Choroid plexus epithelial cell (primary cell): ENCODE results near the gene BCR.

Experiments
- DNase-seq: peaks from one replicate; pipeline ENCODE4 v3.0.0-alpha.2; 2010; ENCODE audit warnings: low read depth
- H3K4me3 ChIP-seq: 2 replicates; pipeline ENCODE4 v1.5.1; 2011; ENCODE audit warnings: low read depth, mild to moderate bottlenecking, control low read depth, low read length, moderate library complexity
- CTCF ChIP-seq: conservative IDR thresholded peaks from 2 replicates; pipeline ENCODE4 v1.5.1; 2011; ENCODE audit warnings: low read depth, mild to moderate bottlenecking, control low read depth, inconsistent platforms, low read length, moderate library complexity

The BCR gene

GRCh38 chr22:23259916-23260644 is 79.8 kb downstream of the BCR start:
- no peak for DNase-seq
- no peak for TF ChIP-seq CTCF
- H3K4me3 ChIP-seq: no peak overlapping the region

DNA sequence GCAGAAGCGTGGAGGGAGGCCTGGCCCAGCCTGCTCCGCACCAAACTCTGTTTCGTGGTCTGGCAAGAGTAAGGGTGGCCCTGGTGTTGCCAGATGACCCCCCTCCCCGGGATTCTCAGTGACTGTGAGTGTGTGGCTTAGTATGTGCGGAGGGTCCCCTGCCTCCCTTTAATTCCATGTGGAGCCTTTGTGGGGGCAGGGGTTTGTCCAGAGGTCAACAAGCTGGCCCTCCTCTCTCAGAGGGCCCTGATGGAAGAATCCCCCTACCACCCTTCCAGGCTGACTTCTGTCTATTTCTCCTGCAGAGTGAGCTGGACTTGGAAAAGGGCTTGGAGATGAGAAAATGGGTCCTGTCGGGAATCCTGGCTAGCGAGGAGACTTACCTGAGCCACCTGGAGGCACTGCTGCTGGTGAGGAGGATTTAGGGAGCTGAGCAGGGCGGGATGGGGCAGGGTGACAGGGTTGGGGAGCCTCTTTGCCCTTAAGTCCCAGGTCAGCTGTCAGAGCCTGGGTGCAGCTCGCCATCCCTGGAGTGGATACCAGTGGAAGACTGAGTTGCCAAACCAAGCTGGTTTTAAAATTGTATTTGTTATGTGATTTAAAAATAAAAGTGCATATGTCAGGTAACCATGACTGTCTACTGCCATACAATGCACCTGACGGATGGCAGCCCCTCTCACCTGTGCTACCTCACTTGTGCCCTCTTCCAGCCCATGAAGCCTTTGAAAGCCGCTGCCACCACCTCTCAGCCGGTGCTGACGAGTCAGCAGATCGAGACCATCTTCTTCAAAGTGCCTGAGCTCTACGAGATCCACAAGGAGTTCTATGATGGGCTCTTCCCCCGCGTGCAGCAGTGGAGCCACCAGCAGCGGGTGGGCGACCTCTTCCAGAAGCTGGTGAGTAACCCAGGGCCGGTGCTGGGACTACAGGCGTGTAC is 80.6 kb downstream of the BCR start:
- no peak overlapping the region for H3K4me3 ChIP-seq
- DNase-seq: no peak
- TF ChIP-seq CTCF: no peak

DNA sequence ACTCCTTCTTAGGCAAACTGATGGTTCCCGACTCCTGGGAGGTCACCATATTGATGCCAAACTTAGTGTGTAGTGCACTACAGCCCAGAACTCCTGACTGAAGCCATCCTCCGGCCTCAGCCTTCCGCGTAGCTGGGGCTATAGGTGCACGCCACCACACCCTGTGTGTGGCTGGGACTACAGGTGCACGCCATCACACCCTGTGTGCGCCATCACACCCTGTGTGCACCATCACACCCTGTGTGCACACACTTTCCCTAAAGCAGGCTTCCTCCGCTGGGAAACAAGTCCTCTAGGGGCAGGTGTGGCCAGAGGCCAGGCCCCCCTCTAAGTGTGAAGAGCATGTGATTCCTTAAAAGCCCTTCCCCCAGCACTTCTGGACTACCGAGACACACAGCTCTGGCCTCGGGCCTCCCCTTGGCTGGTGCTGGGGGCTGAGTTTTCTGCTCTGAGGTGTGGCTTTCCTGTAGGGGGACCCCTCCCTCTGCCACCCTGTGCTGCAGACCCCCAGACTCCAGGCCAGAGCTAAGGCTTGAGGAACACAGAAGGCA is 81.7 kb downstream of the BCR start:
- no peak overlapping the region for H3K4me3 ChIP-seq
- no peak for TF ChIP-seq CTCF
- DNase-seq: no peak

DNA sequence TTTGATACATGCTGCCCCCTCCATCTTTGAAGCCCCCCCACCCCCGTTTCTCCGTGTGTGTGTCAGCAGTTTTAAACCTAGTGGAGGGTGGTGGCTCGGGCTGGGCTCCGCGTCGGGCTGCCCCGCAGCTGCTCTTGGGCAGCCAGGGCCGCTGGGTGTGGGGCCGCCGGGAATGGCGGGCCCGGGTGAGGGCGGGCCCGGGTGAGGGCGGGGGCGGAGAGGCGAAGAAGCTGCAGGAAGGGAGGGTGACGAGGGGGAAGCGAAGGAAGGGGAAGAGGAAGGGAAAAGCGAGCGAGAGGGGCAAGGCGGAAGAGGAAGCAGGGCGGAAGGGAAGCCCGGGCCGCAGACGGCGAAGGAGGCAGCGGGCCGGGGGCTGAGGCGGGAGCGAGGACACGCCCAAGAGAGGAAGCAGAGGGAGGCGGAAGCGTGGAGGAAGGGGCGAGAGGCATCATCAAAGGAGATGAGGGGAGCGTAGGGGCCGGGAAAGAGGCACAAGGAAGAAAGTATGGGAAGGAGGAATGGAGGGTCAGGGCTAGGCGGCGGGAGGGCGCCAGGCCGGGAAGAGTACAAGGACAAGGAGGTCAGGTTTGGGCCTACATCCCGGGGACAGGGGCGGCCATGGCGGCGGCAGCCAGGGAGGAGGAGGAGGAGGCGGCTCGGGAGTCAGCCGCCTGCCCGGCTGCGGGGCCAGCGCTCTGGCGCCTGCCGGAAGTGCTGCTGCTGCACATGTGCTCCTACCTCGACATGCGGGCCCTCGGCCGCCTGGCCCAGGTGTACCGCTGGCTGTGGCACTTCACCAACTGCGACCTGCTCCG is 82.4 kb downstream of the BCR start:
- no peak for DNase-seq
- no peak overlapping the region for H3K4me3 ChIP-seq
- TF ChIP-seq CTCF: no peak

DNA sequence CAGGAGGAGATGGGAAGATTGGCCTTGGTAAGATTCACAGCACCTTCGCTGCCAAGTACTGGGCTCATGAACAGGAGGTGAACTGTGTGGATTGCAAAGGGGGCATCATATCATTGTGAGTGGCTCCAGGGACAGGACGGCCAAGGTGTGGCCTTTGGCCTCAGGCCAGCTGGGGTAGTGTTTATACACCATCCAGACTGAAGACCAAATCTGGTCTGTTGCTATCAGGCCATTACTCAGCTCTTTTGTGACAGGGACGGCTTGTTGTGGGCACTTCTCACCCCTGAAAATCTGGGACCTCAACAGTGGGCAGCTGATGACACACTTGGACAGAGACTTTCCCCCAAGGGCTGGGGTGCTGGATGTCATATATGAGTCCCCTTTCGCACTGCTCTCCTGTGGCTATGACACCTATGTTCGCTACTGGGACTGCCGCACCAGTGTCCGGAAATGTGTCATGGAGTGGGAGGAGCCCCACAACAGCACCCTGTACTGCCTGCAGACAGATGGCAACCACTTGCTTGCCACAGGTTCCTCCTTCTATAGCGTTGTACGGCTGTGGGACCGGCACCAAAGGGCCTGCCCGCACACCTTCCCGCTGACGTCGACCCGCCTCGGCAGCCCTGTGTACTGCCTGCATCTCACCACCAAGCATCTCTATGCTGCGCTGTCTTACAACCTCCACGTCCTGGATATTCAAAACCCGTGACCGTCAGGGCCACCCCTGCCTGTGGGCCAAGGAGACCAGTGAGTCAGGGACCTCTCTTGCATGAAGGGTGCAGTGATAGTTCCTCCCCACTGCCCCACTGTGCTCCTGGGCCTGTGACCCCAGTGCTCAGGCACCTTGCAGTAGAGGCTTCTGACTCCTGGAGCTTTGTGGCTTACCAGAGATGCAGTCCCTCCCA is 83.6 kb downstream of the BCR start:
- H3K4me3 ChIP-seq: no peak overlapping the region
- no peak for DNase-seq
- TF ChIP-seq CTCF: no peak
